ENCODE results near the gene SLC25A42.

- TF ChIP-seq, protein P1, sequence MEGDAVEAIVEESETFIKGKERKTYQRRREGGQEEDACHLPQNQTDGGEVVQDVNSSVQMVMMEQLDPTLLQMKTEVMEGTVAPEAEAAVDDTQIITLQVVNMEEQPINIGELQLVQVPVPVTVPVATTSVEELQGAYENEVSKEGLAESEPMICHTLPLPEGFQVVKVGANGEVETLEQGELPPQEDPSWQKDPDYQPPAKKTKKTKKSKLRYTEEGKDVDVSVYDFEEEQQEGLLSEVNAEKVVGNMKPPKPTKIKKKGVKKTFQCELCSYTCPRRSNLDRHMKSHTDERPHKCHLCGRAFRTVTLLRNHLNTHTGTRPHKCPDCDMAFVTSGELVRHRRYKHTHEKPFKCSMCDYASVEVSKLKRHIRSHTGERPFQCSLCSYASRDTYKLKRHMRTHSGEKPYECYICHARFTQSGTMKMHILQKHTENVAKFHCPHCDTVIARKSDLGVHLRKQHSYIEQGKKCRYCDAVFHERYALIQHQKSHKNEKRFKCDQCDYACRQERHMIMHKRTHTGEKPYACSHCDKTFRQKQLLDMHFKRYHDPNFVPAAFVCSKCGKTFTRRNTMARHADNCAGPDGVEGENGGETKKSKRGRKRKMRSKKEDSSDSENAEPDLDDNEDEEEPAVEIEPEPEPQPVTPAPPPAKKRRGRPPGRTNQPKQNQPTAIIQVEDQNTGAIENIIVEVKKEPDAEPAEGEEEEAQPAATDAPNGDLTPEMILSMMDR (IDR thresholded peaks at IDR 0.05; ENCODE audit: low read depth, low read length) = no peak
- no peak for TF ChIP-seq POLR2A (IDR thresholded peaks at IDR 0.05; ENCODE audit: extremely low read depth, insufficient read length)
Observed at GRCh38 chr19:19120308-19121231, 56.8 kb downstream of the SLC25A42 start.

Measured in NB4 (cell line).